ENCODE results near the gene NOM1.

- TF ChIP-seq CTCF (IDR thresholded peaks at IDR 0.05; ENCODE audit: borderline replicate concordance, extremely low read depth, low read length, poor library complexity, severe bottlenecking), result no peak
- TF ChIP-seq EZH2 (IDR thresholded peaks at IDR 0.05; ENCODE audit: borderline replicate concordance, low read depth, low read length, severe bottlenecking), result no peak
These were observed 65.4 kb downstream of the NOM1 start for GRCh38 chr7:157014635-157015555.
